ENCODE data around the gene RTKN2.

The RTKN2 gene

GRCh38 chr10:62268027-62268398 is 631 bp downstream of the RTKN2 start:
- Mint-ChIP-seq H3K4me3 (peak overlapping the region; percentile 60), H3K4me1 (peaks cover 7% of the 10 kb centered on the region), H3K27ac (no peak overlapping the region), H3K9me3 (no peaks in the 10 kb centered on the region), H3K36me3 (no peaks in the 10 kb centered on the region)
- no peak for ATAC-seq
- no peak for DNase-seq (ENCODE audit: low spot score in 2 of 2)

GRCh38 chr10:62266611-62267010 is 2.0 kb downstream of the RTKN2 start:
- no peaks in the 10 kb centered on the region for H3K9me3 Mint-ChIP-seq
- peaks cover 7% of the 10 kb centered on the region for H3K4me1 Mint-ChIP-seq
- H3K4me3 Mint-ChIP-seq, result no peak overlapping the region
- H3K27ac Mint-ChIP-seq, result no peak overlapping the region
- no peaks in the 10 kb centered on the region for H3K36me3 Mint-ChIP-seq
- ATAC-seq (no peak), DNase-seq (ENCODE audit: low spot score in 2 of 2) (no peak)

- no peak for ATAC-seq
- Mint-ChIP-seq H3K36me3 (no peaks in the 10 kb centered on the region), H3K9me3 (no peaks in the 10 kb centered on the region), H3K4me1 (peaks cover 7% of the 10 kb centered on the region), H3K4me3 (no peak overlapping the region), H3K27ac (no peak overlapping the region)
- DNase-seq (ENCODE audit: low spot score in 2 of 2), result no peak
Observed at GRCh38 chr10:62266147-62266546, 2.5 kb downstream of the RTKN2 start.

- H3K27ac Mint-ChIP-seq, result no peak overlapping the region
- no peaks in the 10 kb centered on the region for H3K9me3 Mint-ChIP-seq
- H3K4me3 Mint-ChIP-seq, result no peak overlapping the region
- peak; percentile 39 for ATAC-seq
- no peak for DNase-seq (ENCODE audit: low spot score in 2 of 2)
- no peaks in the 10 kb centered on the region for H3K36me3 Mint-ChIP-seq
- H3K4me1 Mint-ChIP-seq, result peaks cover 7% of the 10 kb centered on the region
Observed at GRCh38 chr10:62264702-62265436, 3.8 kb downstream of the RTKN2 start.

- H3K4me1 Mint-ChIP-seq, result peaks cover 3% of the 10 kb centered on the region
- DNase-seq (ENCODE audit: low spot score in 2 of 2) (no peak), ATAC-seq (no peak)
- H3K9me3 Mint-ChIP-seq, result no peaks in the 10 kb centered on the region
- H3K4me3 Mint-ChIP-seq, result no peak overlapping the region
- H3K36me3 Mint-ChIP-seq, result no peaks in the 10 kb centered on the region
- H3K27ac Mint-ChIP-seq, result no peak overlapping the region
Observed at GRCh38 chr10:62264126-62264525, 4.5 kb downstream of the RTKN2 start.

- DNase-seq (ENCODE audit: low spot score in 2 of 2) (no peak), ATAC-seq (no peak)
- no peak overlapping the region for H3K4me3 Mint-ChIP-seq
- no peaks in the 10 kb centered on the region for H3K4me1 Mint-ChIP-seq
- no peaks in the 10 kb centered on the region for H3K36me3 Mint-ChIP-seq
- no peaks in the 10 kb centered on the region for H3K9me3 Mint-ChIP-seq
- H3K27ac Mint-ChIP-seq, result no peak overlapping the region
Observed at GRCh38 chr10:62261666-62262065, 7.0 kb downstream of the RTKN2 start.

- no peak overlapping the region for H3K4me3 Mint-ChIP-seq
- no peaks in the 10 kb centered on the region for H3K36me3 Mint-ChIP-seq
- no peaks in the 10 kb centered on the region for H3K4me1 Mint-ChIP-seq
- DNase-seq (ENCODE audit: low spot score in 2 of 2) (no peak), ATAC-seq (no peak)
- no peak overlapping the region for H3K27ac Mint-ChIP-seq
- H3K9me3 Mint-ChIP-seq, result no peaks in the 10 kb centered on the region
Observed at GRCh38 chr10:62259998-62260397, 8.6 kb downstream of the RTKN2 start.

GRCh38 chr10:62259456-62259855 is 9.2 kb downstream of the RTKN2 start:
- Mint-ChIP-seq H3K36me3 (no peaks in the 10 kb centered on the region), H3K9me3 (no peaks in the 10 kb centered on the region)

GRCh38 chr10:62258926-62259325 is 9.7 kb downstream of the RTKN2 start:
- no peaks in the 10 kb centered on the region for H3K36me3 Mint-ChIP-seq
- DNase-seq (ENCODE audit: low spot score in 2 of 2) (no peak), ATAC-seq (no peak)
- no peaks in the 10 kb centered on the region for H3K9me3 Mint-ChIP-seq
- H3K4me3 Mint-ChIP-seq, result no peak overlapping the region
- H3K4me1 Mint-ChIP-seq, result no peaks in the 10 kb centered on the region
- no peak overlapping the region for H3K27ac Mint-ChIP-seq

More at GRCh38 chr10:62259456-62259855, 9.2 kb downstream of the RTKN2 start:
- Mint-ChIP-seq H3K4me3 (no peak overlapping the region), H3K4me1 (no peaks in the 10 kb centered on the region), H3K27ac (no peak overlapping the region)
- no peak for ATAC-seq
- DNase-seq (ENCODE audit: low spot score in 2 of 2), result no peak

GRCh38 chr10:62253704-62254103 is 14.9 kb downstream of the RTKN2 start:
- DNase-seq (ENCODE audit: low spot score in 2 of 2) (no peak), ATAC-seq (no peak)
- Mint-ChIP-seq H3K9me3 (no peaks in the 10 kb centered on the region), H3K4me3 (no peak overlapping the region), H3K27ac (no peak overlapping the region), H3K4me1 (no peaks in the 10 kb centered on the region), H3K36me3 (no peaks in the 10 kb centered on the region)

GRCh38 chr10:62252051-62252450 is 16.6 kb downstream of the RTKN2 start:
- ATAC-seq (no peak), DNase-seq (ENCODE audit: low spot score in 2 of 2) (no peak)
- Mint-ChIP-seq H3K27ac (no peak overlapping the region), H3K4me3 (no peak overlapping the region), H3K9me3 (no peaks in the 10 kb centered on the region), H3K36me3 (no peaks in the 10 kb centered on the region), H3K4me1 (no peaks in the 10 kb centered on the region)

- Mint-ChIP-seq H3K9me3 (no peaks in the 10 kb centered on the region), H3K4me3 (no peak overlapping the region), H3K36me3 (no peaks in the 10 kb centered on the region), H3K4me1 (no peaks in the 10 kb centered on the region), H3K27ac (no peak overlapping the region)
- ATAC-seq (peak; percentile 55), DNase-seq (ENCODE audit: low spot score in 2 of 2) (no peak)
Observed at GRCh38 chr10:62250594-62251198, 17.9 kb downstream of the RTKN2 start.

- no peak overlapping the region for H3K27ac Mint-ChIP-seq
- DNase-seq (ENCODE audit: low spot score in 2 of 2) (no peak), ATAC-seq (no peak)
- H3K4me3 Mint-ChIP-seq, result no peak overlapping the region
- no peaks in the 10 kb centered on the region for H3K4me1 Mint-ChIP-seq
- no peaks in the 10 kb centered on the region for H3K36me3 Mint-ChIP-seq
- H3K9me3 Mint-ChIP-seq, result no peaks in the 10 kb centered on the region
Observed at GRCh38 chr10:62249957-62250356, 18.7 kb downstream of the RTKN2 start.

- Mint-ChIP-seq H3K9me3 (no peaks in the 10 kb centered on the region), H3K27ac (no peak overlapping the region), H3K36me3 (no peaks in the 10 kb centered on the region), H3K4me1 (peaks cover 4% of the 10 kb centered on the region), H3K4me3 (no peak overlapping the region)
- ATAC-seq (no peak), DNase-seq (ENCODE audit: low spot score in 2 of 2) (no peak)
Observed at GRCh38 chr10:62248465-62248864, 20.2 kb downstream of the RTKN2 start.

GRCh38 chr10:62244785-62245467 is 23.7 kb downstream of the RTKN2 start:
- Mint-ChIP-seq H3K9me3 (no peaks in the 10 kb centered on the region), H3K4me3 (no peak overlapping the region), H3K4me1 (peaks cover 8% of the 10 kb centered on the region), H3K27ac (no peak overlapping the region), H3K36me3 (no peaks in the 10 kb centered on the region)
- ATAC-seq, result peak; percentile 84
- DNase-seq (ENCODE audit: low spot score in 2 of 2), result peak in 1 of 2 donors; percentile 18

GRCh38 chr10:62244088-62244487 is 24.6 kb downstream of the RTKN2 start:
- Mint-ChIP-seq H3K4me1 (peaks cover 8% of the 10 kb centered on the region), H3K36me3 (no peaks in the 10 kb centered on the region), H3K4me3 (peak overlapping the region; percentile 28), H3K27ac (peak overlapping the region; percentile 82), H3K9me3 (no peaks in the 10 kb centered on the region)
- DNase-seq (ENCODE audit: low spot score in 2 of 2), result no peak
- ATAC-seq, result no peak

All from stimulated activated effector memory CD8-positive, alpha-beta T cell treated with anti-CD3 and anti-CD28 coated beads, Interleukin-12 subunit alpha, Interleukin-12 subunit beta, amount 100 ng/mL, for 72 hours (primary cell).